HG03064 (cell line): ENCODE data around the gene TSC1.

ENCODE experiments used
- ATAC-seq: cut with Tn5 transposase; IDR thresholded peaks from one replicate; pipeline ENCODE4 v1.9.1; 2021; ENCODE audit warnings: low read depth; ENCODE audit not compliant: unreplicated experiment

TSC1 gene

DNA sequence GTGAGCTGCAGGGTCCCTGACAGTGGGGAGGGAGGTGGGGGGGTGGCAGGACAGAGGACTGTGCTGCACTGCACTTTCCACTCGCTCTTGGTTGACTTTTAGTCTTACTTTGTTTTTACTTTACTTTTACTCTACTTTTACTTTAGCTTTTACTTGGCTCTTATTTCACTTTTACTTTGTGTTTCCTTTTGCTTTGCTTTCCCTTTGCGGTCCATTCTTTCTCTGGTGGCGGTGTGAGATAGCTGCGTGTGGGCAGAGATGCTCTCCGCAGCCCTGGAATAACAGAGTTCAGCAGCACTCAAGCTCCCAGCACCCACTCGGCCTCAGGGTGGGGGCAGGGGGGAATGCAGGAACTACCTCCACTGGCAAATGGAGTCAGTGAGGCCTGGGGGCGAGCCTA, 71.0 kb downstream of the TSC1 start:
- no peak for ATAC-seq

DNA sequence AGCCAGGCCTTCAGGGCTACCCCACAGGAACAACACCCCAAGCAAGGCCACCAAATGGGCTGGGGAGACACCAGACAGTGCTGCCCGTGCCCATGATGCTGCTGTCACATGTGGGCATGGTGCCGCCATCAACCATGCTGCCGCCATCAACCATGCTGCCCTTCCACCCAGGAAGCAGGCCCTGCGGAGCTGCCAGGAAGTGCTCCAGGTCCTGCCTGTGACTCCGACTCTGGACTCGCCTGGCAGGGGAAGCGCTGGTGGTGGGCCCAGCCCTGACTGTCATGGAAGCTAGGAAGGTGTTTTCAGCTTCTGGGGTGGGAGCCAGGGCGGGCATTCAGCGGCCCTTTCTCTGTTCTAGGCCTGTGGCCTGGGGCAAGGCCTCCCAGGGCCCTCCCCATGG, 75.2 kb downstream of the TSC1 start:
- ATAC-seq, result no peak

DNA sequence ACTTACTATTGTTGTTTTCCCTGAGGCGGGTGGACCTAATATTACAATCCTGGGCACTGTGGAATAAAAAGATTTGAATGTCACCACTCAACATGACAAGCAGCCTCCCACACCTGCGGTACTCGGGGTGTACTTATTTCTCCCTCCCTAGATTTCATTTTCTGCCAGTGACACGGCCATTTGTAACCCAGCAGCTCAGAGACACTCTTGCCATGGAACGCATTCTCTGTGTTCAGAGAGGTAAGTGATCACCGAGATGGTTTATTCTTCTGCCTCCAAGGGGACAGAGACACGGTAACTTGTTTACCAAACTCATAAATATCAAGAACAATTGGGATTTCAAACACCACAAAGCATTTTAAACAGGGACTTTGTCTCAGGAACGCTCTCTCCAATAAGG, 77.5 kb downstream of the TSC1 start:
- ATAC-seq, result no peak

DNA sequence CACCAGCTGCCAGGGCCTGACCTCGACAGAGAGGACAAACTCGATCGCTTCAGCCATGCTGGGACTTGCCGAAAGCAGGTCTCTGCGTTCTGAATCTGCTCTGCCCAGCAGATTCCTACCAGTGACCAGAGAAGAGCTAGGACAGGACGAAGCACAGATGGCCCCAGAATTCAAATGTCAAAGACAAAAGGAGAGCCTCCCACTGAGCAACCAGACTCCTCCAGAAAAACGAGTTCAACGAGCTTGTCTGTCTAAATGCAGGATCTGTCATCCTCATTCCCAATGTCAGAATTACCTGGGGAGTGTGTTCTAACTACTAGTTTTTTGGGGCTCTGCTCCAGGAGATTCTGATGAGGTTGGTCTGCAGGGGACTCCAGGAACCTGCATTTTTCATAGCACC, 79.7 kb downstream of the TSC1 start:
- no peak for ATAC-seq

DNA sequence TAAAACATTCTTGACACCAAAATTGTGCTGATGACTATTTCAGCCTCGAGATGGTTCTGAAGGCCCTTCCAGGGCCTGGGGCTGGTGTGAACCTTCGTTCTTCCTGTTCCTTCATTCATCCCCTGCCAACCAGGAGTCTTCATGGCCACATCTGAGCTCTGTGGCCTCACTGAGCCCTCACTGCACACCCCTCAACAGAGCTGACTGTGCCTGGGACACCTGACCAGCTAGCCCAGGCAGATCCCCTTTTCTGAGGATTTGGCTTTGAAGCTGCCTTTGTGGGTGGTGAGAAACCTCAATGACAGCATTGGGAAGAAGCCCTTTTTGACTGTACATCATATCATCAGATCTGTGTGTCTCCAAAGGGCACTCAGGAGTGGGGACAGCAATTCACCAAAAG, 80.1 kb downstream of the TSC1 start:
- no peak for ATAC-seq

DNA sequence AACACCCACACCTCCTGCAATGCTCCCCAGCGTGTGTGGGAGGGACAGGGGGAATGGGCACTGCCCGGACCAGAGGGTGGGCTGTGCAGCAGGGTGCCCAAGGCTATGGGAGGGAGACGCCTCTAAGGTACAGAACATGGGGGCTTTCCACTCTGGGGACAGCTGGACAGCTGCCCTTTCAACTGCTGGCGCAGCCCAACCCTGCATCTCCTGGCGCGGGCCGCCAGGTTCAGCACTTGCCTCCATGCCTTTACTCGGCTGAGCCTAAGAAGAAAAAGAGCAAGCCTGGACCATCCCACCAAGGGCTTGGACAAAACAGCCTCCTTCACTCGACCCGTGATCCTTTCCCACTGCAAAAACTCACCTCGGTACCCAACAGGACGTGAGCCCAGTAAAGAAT, 81.3 kb downstream of the TSC1 start:
- no peak for ATAC-seq

DNA sequence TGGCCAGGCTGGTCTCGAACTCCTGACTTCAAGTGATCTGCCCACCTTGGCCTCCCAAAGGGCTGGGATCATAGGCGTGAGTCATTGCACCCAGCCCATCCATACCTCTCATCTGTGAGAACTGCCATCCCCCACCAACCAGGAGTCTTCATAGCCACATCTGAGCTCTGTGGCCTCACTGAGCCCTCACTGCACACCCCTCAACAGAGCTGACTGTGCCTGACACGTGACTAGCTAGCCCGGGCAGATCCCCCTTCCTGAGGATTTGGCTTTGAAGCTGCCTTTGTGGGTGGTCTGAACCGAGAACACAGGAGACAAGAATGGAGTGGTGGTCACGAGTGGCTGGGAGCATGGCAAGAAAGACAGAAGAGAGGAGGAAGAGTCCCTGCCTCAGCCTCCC, 81.9 kb downstream of the TSC1 start:
- ATAC-seq, result no peak

DNA sequence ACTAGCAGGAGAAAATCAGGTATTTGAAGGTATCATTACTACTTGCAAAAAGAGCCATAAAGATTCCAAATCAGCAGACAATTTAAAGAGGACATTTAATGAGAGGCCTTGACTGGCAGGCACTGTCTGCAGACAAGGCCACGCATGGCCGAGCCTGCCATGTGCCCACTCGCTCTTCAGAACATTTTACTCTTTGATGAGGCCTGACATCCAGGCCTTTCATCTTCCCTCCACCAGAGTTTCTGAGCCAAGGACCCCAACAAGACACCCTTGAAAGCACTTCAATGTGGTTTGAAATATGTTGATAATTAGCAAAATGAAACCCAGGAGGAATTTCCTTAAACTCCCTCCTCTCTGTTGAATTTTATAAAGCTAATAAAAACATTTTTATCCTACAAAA, 82.8 kb downstream of the TSC1 start:
- ATAC-seq, result no peak

DNA sequence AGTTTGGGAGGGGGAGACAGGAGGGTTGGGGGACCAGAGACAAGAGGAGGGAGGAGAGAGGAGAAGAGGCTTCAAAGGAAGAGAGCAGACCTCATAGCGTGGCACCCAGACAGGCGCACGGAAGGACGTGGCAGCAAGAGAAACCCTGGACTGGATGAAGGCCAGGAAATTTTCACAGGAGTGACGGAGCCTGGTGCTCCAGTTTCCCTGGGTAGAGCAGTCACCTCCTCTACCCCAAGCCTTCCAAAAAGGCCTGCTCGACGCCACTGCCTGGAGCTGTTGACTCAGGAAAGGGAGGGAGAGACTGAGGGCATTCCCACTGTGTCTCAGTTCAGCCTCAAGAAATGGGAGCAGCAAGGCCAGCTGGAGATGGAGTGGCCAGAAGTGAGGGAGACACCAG, 85.7 kb downstream of the TSC1 start:
- no peak for ATAC-seq

DNA sequence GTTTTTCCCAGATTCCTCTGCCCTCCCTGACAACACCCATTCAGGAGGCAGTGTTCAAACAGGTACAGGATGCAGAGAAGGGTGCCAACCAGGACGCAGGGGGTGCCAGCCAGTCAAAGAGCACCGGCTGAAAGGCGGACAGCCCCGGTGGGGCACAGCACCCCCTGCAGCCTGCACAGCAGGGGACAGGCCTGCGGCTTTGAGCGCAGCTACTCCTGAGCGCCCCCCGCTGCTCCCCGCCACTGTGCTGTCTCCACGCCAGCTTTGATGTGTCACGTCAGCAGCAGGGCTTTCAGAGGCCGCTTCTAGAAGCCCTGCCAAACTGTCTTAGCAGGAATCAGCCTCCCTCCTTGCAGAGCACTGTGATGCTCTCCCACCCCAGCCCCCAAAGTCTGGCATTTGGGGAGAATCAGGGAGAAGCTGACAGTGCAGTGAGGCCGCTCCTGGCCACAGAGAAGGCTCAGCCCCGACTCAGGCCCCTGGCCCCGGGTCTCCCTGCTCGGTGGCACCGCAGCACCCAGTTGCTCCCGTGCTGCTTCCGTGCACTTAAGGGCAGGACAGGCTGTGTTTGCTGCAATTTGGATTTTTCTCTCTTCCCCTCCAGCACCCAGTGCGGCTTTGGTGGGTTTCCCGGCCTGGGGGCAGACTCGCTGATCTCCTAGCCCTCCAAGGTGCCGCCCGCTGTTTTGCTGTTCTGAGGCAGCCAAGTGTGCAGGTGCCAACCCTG, 86.6 kb downstream of the TSC1 start:
- ATAC-seq, result no peak

DNA sequence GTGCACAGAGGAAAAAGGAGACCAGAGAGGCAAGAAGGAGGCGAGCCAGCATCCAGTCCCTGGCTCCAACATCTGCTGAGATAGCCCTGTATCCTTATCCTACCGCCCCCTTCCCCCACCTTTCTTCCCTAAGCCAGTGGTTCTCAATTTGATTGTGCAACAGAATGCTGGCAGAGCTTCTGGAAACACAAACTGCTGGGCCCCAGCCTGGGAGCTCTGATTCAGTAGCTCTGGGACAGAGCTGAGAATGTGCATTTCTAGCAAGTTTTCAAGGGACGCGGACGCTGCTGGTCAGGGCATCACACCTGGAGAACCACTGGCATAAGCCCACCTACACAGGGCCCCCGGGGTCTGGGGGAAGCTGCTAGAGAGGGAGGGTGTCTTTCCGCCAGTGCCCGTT, 87.4 kb downstream of the TSC1 start:
- no peak for ATAC-seq

DNA sequence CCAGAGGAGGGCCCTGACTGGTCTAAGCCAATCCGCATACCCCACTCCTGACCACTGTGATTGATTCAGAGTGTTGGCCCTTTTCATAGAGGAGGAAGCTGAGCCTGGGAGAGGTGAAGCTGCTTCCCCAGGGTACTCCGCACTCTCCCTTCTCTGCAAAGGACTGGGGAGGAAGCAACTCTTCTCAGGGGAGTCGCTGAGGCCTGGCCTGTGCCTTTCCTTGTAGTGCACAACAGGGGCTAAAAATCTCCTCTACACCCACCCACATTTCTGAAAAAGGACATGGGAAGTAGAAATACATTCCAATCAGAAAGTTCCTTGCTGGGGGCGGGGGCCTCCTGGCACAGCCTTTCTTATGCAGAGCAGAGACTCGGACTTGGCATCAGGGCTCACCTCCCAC, 88.5 kb downstream of the TSC1 start:
- ATAC-seq, result no peak

DNA sequence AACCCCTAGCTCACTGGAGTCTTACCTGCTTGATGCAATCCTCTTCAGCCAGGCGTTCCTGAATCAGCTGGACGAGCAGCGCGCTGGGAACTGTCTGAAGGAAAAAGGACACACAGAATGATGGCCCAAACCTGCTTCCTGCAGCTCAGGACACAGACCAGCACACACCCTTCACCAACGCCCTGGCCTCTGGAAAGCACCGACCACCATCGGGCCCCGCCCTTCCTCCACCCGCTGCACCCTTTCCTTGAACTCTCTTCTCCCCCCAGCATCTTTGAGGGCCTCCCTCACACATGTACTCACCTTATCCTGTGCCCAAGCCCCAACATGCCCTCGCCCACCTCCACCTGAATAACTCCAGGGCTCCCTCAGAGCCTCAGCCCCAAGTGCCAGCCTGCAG, 89.6 kb downstream of the TSC1 start:
- ATAC-seq, result no peak

DNA sequence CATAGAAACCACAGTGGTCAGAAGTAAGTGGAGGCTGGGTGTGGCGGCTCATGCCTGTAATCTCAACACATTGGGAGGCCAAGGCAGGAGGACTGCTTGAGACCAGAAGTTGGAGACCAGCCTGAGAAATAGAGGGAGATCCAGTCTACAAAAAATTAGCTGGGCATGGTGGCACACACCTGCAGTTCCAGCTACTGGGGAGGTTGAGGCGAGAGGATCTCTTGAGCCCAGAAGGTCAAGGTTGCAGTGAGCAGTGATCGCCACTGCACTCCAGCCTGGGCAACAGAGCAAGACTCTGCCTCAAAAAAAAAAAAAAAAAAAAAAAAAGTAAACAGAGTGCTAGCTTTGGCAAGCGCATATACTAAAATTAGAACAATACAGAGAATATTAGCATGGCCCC, 90.9 kb downstream of the TSC1 start:
- no peak for ATAC-seq

DNA sequence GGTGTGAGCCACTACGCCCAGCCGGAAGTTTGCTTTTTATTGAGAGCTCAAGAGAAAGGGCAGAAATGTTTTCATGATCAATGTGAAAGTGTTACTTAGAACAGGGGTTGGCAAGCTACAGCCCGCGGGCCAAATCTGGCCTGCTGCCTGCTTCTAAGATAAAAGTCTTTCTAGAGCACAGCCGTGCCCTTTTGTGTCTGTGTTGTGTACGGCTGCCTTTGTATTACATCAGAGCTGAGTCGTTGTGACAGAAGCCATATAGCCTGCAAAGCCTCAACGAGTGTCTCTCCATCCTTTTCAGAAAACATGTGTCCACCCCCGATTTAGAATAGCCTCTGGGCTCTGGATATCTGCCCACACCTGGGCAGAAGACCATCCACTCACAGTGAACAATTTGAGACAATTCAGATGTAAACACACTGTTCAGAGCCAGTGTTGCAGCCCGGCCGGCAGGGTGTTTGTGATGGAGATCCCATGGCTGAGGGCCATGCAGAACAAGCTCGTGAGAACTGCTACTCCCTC, 95.2 kb downstream of the TSC1 start:
- no peak for ATAC-seq

DNA sequence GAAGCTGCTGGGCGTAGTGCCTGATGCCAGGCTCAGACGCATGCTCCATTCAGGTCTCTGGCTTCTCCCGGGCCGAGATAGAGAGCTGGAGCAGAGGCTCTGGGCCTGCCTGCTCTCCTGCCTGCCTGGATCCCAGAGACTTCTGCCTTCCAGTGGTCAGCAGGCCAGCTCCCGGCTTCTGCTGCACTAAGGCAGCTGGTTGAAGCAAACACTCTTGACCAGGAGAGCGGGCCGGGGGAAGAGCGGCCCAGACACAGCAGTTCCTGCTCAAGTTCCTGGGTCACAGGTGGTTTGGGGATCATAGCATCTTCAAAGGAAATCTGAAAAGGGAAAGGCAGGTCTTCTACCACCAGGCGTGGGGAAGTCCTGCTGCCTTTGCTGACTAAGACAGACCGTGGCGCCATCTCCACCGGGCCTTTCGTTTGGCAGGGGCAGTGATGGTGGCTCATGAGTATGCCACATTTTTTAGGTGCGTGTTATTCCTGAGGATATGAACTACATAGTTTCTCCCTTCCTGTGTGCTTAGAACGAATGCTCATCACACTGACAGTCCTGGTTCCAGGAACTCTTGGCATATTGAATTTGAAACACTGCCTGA, 97.4 kb downstream of the TSC1 start:
- ATAC-seq, result no peak

DNA sequence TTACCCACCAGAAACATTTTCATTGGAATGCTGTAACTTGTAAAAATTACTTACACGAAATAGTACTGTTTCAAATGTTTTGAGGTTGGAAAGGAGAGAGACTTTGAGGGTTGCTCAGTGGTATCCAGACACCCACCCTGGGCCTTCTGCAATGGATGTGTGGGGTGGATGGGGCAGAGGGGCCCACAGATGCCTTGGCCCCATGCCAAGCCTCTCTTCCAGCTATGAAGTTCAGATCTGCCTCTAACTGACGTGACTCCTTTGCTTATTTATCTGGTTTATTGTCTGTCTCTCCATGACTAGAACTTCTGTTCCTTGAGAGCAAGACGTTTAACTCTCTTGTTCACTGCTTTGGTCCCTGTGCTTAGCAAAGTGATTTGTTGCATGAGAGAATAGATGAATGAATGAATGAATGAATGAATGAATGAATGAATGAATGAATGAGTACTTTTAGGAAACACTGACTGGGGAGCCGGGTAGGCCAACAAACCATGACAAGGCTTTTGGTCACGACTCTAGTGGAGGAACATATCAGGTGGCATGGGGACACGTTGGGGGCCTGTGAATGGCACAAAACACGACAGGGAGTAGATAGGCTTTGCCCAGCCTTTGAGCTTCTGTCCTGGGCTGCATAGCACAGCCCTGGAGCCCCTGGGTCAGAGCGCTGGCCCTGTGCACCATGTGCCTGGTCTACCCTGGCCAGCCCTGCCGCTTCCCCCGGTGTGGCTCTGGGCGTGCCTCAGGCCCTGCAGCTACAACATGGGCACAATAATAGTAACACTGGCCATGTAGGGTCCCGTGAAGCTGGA, 98.1 kb downstream of the TSC1 start:
- no peak for ATAC-seq

DNA sequence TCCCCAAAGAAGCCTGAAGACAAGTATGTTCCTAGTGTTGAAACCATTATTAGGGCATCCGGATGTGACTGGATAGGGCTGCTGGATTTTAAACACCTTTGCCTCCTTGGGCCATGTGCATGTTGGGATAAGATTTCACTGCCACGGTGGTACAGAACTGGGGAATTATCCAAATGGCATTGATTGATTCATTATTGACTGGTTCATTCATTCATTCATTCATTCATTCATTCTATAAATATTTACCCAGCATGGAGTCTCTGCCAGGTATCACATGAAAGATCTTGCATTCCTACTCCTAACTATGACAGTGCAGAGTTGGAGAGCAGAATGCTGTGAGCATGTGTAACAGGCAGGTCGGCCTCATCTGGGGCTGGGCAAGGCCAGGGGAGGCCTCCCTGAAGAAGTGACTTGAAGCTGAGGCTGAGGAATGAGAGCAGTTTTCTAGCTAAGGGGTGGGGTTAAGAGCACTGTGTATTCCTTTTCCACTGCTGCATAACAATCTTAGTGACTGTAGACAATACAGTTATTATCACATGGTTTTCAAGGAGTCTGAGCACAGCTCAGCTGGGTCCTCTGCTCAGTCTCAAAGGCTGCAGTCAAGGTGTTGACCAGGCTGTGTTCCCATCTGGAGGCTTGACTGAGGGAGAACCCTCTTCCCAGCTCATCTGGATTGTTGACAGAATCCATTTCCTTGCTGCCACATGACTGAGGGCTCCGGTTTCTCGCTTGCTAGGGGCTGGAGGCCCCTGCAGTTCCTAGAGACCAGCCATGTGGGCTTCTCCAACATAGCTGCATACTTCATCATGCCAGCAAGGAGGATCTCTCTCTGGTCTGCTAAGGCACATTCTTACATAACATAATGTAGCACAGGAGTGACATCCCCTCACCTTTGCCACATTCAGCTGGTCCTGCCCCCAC, 102.0 kb downstream of the TSC1 start:
- ATAC-seq, result no peak
